ENCODE data around the gene TUT1. TPM values are rescaled to one million over a fixed set of nuclear protein-coding genes. Genes with fewer than 3 reads are reported as not detected.

TUT1 gene
- total and polyA plus RNA-seq, 2 of the 4 experiments (the other 2 are of a cell fraction) = 4.3 to 10.1 TPM

DNA sequence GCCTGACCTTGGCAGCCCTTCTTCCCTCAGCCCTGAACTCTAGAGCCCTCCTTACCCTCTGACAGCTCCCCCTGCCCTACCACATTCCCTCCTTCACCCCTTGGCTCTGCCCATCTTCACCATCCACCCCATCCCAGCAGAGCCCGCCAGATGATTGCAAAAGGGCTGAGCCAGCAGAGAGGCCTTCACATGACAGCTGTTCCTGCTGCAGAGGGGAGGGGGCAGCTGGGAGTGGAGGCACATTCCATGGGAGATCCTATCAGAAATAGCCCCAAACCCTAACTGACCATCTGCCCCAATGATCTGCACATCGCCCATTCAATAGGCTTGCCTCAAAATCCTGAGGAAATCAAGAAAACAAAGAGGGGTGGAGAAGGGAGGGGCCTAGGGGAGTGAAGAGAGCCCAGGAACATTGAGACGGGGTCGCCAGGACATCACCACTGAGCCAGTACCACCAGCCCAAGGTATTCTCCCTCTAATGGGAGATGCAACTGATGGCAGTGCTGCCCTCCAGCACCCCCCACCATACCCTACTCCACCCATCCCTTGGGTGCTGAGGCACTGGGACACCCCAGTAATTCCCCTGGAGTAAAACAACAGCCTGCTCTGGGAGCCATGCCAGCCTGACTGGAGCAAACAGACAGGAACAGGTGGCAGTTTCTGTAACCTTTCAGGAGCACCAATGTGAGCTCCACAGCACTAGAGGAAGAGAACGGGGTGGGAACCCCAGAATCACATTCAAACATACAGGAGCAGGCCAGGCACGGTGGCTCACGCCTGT is 36.7 kb downstream of the TUT1 start:
- Histone ChIP-seq H2BK20ac (ENCODE audit: low read depth, low read length) (peak overlapping the region; percentile 99), H3K14ac (replicated peaks; ENCODE audit: low read depth, low read length) (peak overlapping the region; percentile 97), H2BK5ac (ENCODE audit: low read depth, low read length, poor library complexity, severe bottlenecking) (peak overlapping the region; percentile 99), H3K4ac (ENCODE audit: low read depth, low read length) (peak overlapping the region; percentile 98), H3K9me3 (ENCODE audit: control insufficient read depth, insufficient read depth, low read length) (no peaks in the 10 kb centered on the region), H4K8ac (ENCODE audit: low read depth in 2 of 2, low read length in 2 of 2) (peak overlapping the region; percentile 93 to 99), H3K27me3 (ENCODE audit: control insufficient read depth, insufficient read depth, low read length) (no peaks in the 10 kb centered on the region), H2AFZ (replicated peaks; ENCODE audit: low read length, poor library complexity) (peak overlapping the region; percentile 68), H3K27ac (ENCODE audit: insufficient read depth, low read length) (peak overlapping the region; percentile 97), H3K9me1 (ENCODE audit: insufficient read depth, low read length) (peaks cover 27% of the 10 kb centered on the region), H3K4me3 (ENCODE audit: insufficient read depth, low read depth, low read length) (no peak overlapping the region), H3K4me2 (ENCODE audit: low read depth, low read length) (peak overlapping the region; percentile 93), H3K23ac (ENCODE audit: low read depth, low read length) (peak overlapping the region; percentile 100), H3K18ac (ENCODE audit: low read depth, low read length) (peak overlapping the region; percentile 93), H3K4me1 (ENCODE audit: control insufficient read depth, insufficient read depth, low read length) (peaks cover 38% of the 10 kb centered on the region), H4K20me1 (ENCODE audit: insufficient read depth, low read length) (peaks cover 21% of the 10 kb centered on the region), H3K56ac (ENCODE audit: extremely low read depth, insufficient read depth, low read length) (peak overlapping the region; percentile 99), H3K79me1 (ENCODE audit: low read depth in 1 of 2, low read length in 2 of 2) (peaks cover 16 to 59% of the 10 kb centered on the region in 2 experiments; a peak in 3 of 4 replicates), H4K91ac (ENCODE audit: insufficient read depth, low read depth, low read length) (peak overlapping the region; percentile 99), H2BK15ac (ENCODE audit: low read depth, low read length) (peak overlapping the region; percentile 92), H4K5ac (ENCODE audit: low read depth, low read length) (peak overlapping the region; percentile 57), H3K36me3 (ENCODE audit: control insufficient read depth, insufficient read depth, low read length) (peaks cover 13% of the 10 kb centered on the region), H2BK120ac (ENCODE audit: low read depth, low read length) (peak overlapping the region; percentile 99), H3K9ac (ENCODE audit: low read depth, low read length) (peak overlapping the region; percentile 66; the same call in 1 of the 2 replicates), H2AK5ac (ENCODE audit: low read depth, low read length) (peak overlapping the region; percentile 99), H2AK9ac (replicated peaks; ENCODE audit: low read depth, low read length, poor library complexity) (peak overlapping the region; percentile 96)
- POLR2A ChIA-PET (ENCODE audit: unreplicated experiment) = interaction anchor here (2.0 kb wide), 1 partner anchor 11 kb away, joined by 16 read pairs; no protein-coding TSS in a partner anchor
- in situ Hi-C loops (cut with MboI; ENCODE audit: low sequenced_read_pairs) = loop anchor here (5.0 kb wide), 2 partner anchors 132 to 157 kb away; no protein-coding TSS in a partner anchor
- no TSS peak for BruUV-seq (replicated peaks)
- dilution Hi-C loops (cut with HindIII; ENCODE audit: low sequenced_read_pairs, unreplicated experiment) = no loop called here
- ATAC-seq (ENCODE audit: low read depth) (no peak), DNase-seq (no peak)
- TF ChIP-seq RFX5 (IDR thresholded peaks at IDR 0.05; ENCODE audit: low read depth, low read length) (peak; percentile 1; the same call in 1 of the 2 replicates), MAZ (IDR thresholded peaks at IDR 0.05; ENCODE audit: borderline replicate concordance, low read depth, low read length) (peak; percentile 46; the same call in 1 of the 2 replicates), MAFK (IDR thresholded peaks at IDR 0.05; ENCODE audit: low read depth, low read length) (peak; percentile 4; the same call in 1 of the 2 replicates), SMC3 (IDR thresholded peaks at IDR 0.05; ENCODE audit: low read depth, low read length) (no peak)
- TF ChIP-seq, protein P1, sequence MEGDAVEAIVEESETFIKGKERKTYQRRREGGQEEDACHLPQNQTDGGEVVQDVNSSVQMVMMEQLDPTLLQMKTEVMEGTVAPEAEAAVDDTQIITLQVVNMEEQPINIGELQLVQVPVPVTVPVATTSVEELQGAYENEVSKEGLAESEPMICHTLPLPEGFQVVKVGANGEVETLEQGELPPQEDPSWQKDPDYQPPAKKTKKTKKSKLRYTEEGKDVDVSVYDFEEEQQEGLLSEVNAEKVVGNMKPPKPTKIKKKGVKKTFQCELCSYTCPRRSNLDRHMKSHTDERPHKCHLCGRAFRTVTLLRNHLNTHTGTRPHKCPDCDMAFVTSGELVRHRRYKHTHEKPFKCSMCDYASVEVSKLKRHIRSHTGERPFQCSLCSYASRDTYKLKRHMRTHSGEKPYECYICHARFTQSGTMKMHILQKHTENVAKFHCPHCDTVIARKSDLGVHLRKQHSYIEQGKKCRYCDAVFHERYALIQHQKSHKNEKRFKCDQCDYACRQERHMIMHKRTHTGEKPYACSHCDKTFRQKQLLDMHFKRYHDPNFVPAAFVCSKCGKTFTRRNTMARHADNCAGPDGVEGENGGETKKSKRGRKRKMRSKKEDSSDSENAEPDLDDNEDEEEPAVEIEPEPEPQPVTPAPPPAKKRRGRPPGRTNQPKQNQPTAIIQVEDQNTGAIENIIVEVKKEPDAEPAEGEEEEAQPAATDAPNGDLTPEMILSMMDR (conservative IDR thresholded peaks at IDR 0.05; ENCODE audit: low read depth, low read length) = no peak
- intact Hi-C loops (cut with micrococcal nuclease) = no loop called here
- no CpG with 5 or more reads among the region's 7 CpGs for WGBS, 2 experiments (ENCODE audit: extremely low coverage in 2 of 2, insufficient read length in 1 of 2)
- CTCF ChIA-PET = interaction anchor here (3.1 kb wide), 1 partner anchor 11 kb away, joined by 23 read pairs; no protein-coding TSS in a partner anchor
